Medulla oblongata (tissue), 1 donor: ENCODE data around the gene PLEKHO2.
"Not testable (repeated sequence)": the region's sequence is repeated elsewhere in the genome, so short reads cannot be mapped to it uniquely, and the experiment has no call there.

Experiments used
- DNase-seq: peaks from one replicate; pipeline ENCODE4 v3.0.0-alpha.2; 2015; ENCODE audit errors: extremely low spot score

Gene PLEKHO2

GRCh38 chr15:64841344-64842095 lies at the start of gene PLEKHO2:
PLEKHO2 (plus strand) TSS chr15:64841915; CDS start chr15:64842017, 102 bp downstream.
- peak; percentile 96 for DNase-seq

- DNase-seq = no peak
These were observed 49.4 kb upstream of the PLEKHO2 start for GRCh38 chr15:64792282-64792681.

- not testable (repeated sequence) for DNase-seq
These were observed 46.4 kb upstream of the PLEKHO2 start for GRCh38 chr15:64795299-64795698.

- not testable (repeated sequence) for DNase-seq
These were observed 45.8 kb upstream of the PLEKHO2 start for GRCh38 chr15:64795921-64796320.

GRCh38 chr15:64798905-64799304 lies 42.8 kb upstream of the PLEKHO2 start:
- DNase-seq = not testable (repeated sequence)

- no peak for DNase-seq
These were observed 41.2 kb upstream of the PLEKHO2 start for GRCh38 chr15:64800476-64800875.

GRCh38 chr15:64803526-64803925 lies 38.2 kb upstream of the PLEKHO2 start:
- DNase-seq = no peak

GRCh38 chr15:64804619-64805018 lies 37.1 kb upstream of the PLEKHO2 start:
- no peak for DNase-seq

GRCh38 chr15:64806509-64806908 lies 35.2 kb upstream of the PLEKHO2 start:
- DNase-seq = no peak

- no peak for DNase-seq
These were observed 34.5 kb upstream of the PLEKHO2 start for GRCh38 chr15:64807051-64807749.

- no peak for DNase-seq
These were observed 33.9 kb upstream of the PLEKHO2 start for GRCh38 chr15:64807751-64808222.

GRCh38 chr15:64808785-64809453 lies 32.8 kb upstream of the PLEKHO2 start:
- DNase-seq = no peak

- peak; percentile 89 for DNase-seq
These were observed 31.8 kb upstream of the PLEKHO2 start for GRCh38 chr15:64809649-64810496.

- no peak for DNase-seq
These were observed 31.0 kb upstream of the PLEKHO2 start for GRCh38 chr15:64810497-64811326.

- DNase-seq = no peak
These were observed 28.6 kb upstream of the PLEKHO2 start for GRCh38 chr15:64813075-64813474.

GRCh38 chr15:64814283-64814682 lies 27.4 kb upstream of the PLEKHO2 start:
- DNase-seq = not testable (repeated sequence)

- not testable (repeated sequence) for DNase-seq
These were observed 26.8 kb upstream of the PLEKHO2 start for GRCh38 chr15:64814965-64815364.

GRCh38 chr15:64816452-64816851 lies 25.3 kb upstream of the PLEKHO2 start:
- DNase-seq = no peak

- no peak for DNase-seq
These were observed 16.7 kb upstream of the PLEKHO2 start for GRCh38 chr15:64824929-64825430.
